OCI-LY1 (cell line): ENCODE results near the gene ACTR8.
A peak's percentile ranks its signal among the peaks of the same experiment; 100 is the strongest.

Experiments used
- EZH2 ChIP-seq: fragments of 200-600 bp; sonication (generic), shearing (Covaris generic); IDR thresholded peaks from 2 replicates; pipeline ENCODE4 v1.8.0; 2017; ENCODE audit warnings: borderline replicate concordance, mixed run types, mild to moderate bottlenecking, antibody characterized with exemption, low read length, moderate library complexity, mixed read lengths
- TF ChIP-seq, protein P1 (sequence below): fragments of 200-600 bp; sonication (generic), shearing (Covaris generic); IDR thresholded peaks from 2 replicates; pipeline ENCODE4 v1.5.1; 2017; ENCODE audit warnings: mild to moderate bottlenecking, antibody characterized with exemption, low read length, moderate library complexity, mixed read lengths

DNA sequence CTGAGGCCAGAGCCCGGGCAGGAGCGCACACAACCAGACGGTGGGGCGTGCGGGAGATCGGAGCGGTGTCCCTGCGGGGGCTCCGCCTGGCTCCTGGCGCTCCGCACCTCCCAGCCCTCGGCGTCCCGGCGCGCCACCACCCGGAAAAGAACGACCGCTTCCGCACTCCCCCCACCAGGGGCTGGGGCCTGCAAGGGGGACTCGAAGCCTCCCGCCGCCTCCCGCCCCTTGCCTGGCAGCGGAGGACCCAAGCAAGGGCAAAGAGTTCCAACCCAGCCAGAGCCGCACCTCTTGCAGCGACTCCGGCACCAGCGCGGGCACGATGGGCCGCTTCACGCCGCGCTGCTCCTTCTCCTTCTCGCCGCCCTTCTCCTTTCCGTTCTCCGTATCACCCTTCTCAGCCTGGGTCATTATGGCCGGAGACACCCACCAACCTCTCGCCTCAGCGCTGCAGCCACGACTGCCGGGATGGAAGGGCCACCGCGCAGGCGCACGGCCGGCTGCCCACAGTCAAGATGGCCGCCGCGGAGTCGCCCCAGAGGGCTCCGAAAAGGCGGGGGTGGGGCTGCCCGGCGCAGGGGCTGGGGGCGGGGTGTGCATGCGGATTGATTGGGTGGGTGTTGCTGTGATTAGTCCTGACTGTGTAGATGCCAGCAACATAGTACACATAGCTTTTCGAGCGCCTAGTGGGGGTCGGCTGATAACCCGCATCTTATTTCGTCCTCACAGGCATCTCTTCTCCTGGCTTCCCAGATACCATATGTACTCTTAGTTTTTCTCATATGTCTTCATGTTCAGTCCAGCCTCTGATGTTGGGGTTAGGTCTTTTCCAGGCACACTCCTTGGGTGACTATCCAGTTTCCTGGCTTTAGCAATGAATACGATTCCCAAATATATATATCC is at the start of gene ACTR8:
- no peak for TF ChIP-seq EZH2
- TF ChIP-seq, protein P1, sequence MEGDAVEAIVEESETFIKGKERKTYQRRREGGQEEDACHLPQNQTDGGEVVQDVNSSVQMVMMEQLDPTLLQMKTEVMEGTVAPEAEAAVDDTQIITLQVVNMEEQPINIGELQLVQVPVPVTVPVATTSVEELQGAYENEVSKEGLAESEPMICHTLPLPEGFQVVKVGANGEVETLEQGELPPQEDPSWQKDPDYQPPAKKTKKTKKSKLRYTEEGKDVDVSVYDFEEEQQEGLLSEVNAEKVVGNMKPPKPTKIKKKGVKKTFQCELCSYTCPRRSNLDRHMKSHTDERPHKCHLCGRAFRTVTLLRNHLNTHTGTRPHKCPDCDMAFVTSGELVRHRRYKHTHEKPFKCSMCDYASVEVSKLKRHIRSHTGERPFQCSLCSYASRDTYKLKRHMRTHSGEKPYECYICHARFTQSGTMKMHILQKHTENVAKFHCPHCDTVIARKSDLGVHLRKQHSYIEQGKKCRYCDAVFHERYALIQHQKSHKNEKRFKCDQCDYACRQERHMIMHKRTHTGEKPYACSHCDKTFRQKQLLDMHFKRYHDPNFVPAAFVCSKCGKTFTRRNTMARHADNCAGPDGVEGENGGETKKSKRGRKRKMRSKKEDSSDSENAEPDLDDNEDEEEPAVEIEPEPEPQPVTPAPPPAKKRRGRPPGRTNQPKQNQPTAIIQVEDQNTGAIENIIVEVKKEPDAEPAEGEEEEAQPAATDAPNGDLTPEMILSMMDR: peak; percentile 26; the same call in 1 of the 2 replicates
